CD4-positive, alpha-beta T cell (primary cell): ENCODE measurements around the gene MYL10. TPM values are rescaled to one million over a fixed set of nuclear protein-coding genes. Genes with fewer than 3 reads are reported as not detected.

Experiments used
- ATAC-seq: fragments of 200-7000 bp; cut with Tn5 transposase; one replicate; pipeline ENCODE4 v1.10.0; 2022; ENCODE audit warnings: mild to moderate bottlenecking; ENCODE audit not compliant: poor library complexity
- CTCF ChIA-PET: fragments of 350-600 bp; sonication (Branson Sonifier 250); formaldehyde crosslinking; loops from one replicate; lab custom pipeline; 2021; ENCODE audit warnings: antibody characterized with exemption, inconsistent platforms; lab: Charles Lee
- POLR2A ChIA-PET: fragments of 350-600 bp; sonication (Branson Sonifier 250); formaldehyde crosslinking; loops from one replicate; lab custom pipeline; 2021; ENCODE audit warnings: antibody characterized with exemption, inconsistent platforms; lab: Charles Lee
- DNase-seq, 14 experiments: peaks; one replicate each; pipeline ENCODE4 v3.0.0-alpha.2; 2013 to 2020; ENCODE audit warnings: mixed read lengths in 2 of 14
- H3K27ac ChIP-seq, 2 donors: one replicate each; pipeline versions ENCODE4 v1.5.1 to v1.7.0; 2013; ENCODE audit warnings: low read length in 2 of 2, low read depth in 1 of 2, mild to moderate bottlenecking in 1 of 2
- H3K27me3 ChIP-seq, 2 experiments: 1 replicate in 1 of 2; 2 replicates in 1 of 2; pipeline versions ENCODE4 v1.6.1 to v1.7.0; 2013; ENCODE audit warnings: low read length in 2 of 2, control low read depth in 1 of 2, mild to moderate bottlenecking in 1 of 2, moderate library complexity in 1 of 2; ENCODE audit not compliant: insufficient read depth in 2 of 2, control insufficient read depth in 1 of 2
- H3K36me3 ChIP-seq: one replicate; pipeline ENCODE4 v1.6.1; 2013; ENCODE audit warnings: low read length, control low read depth; ENCODE audit not compliant: insufficient read depth
- H3K4me1 ChIP-seq: one replicate; pipeline ENCODE4 v1.6.1; 2013; ENCODE audit warnings: low read length, control low read depth; ENCODE audit not compliant: insufficient read depth
- H3K4me3 ChIP-seq: one replicate; pipeline ENCODE4 v1.5.1; 2013; ENCODE audit warnings: mild to moderate bottlenecking, low read length, moderate library complexity
- H3K9me3 ChIP-seq, 2 experiments: 1 replicate in 1 of 2; 2 replicates in 1 of 2; pipeline versions ENCODE4 v1.6.1 to v1.7.0; 2013; ENCODE audit warnings: low read length in 2 of 2, mild to moderate bottlenecking in 2 of 2, control low read depth in 1 of 2, moderate library complexity in 1 of 2; ENCODE audit not compliant: control insufficient read depth in 1 of 2, insufficient read depth in 1 of 2
- H3K27ac Mint-ChIP-seq: one replicate; pipeline ENCODE4 v1.8.0; 2020; ENCODE audit warnings: mixed read lengths
- H3K27me3 Mint-ChIP-seq: one replicate; pipeline ENCODE4 v1.8.0; 2021; ENCODE audit warnings: mixed read lengths
- H3K36me3 Mint-ChIP-seq: one replicate; pipeline ENCODE4 v1.8.0; 2021; ENCODE audit warnings: low read depth, mixed read lengths
- H3K4me1 Mint-ChIP-seq: one replicate; pipeline ENCODE4 v1.8.0; 2021; ENCODE audit warnings: low read depth, mixed read lengths
- H3K4me3 Mint-ChIP-seq: one replicate; pipeline ENCODE4 v1.8.0; 2020; ENCODE audit warnings: mild to moderate bottlenecking, mixed read lengths
- H3K9me3 Mint-ChIP-seq: one replicate; pipeline ENCODE4 v1.8.0; 2020; ENCODE audit warnings: mixed read lengths
- CTCF ChIP-seq: fragments of 200-600 bp; IDR thresholded peaks from one replicate; pipeline ENCODE4 v1.8.0; 2022; ENCODE audit warnings: antibody characterized with exemption, mild to moderate bottlenecking
- intact Hi-C, 2 experiments: fragments of 100-400 bp; cut with DNase I in 1 of 2; cut with micrococcal nuclease in 1 of 2; formaldehyde crosslinking; loops; one replicate each; pipeline versions ENCODE4 v1.15.1 to v1.9.0; 2023 to 2025; cut with DNase I, micrococcal nuclease
- total RNA-seq, 174 experiments: library from RNA in 2 of 174; stranded (reverse) in 2 of 174; gene quantifications; one replicate each; pipeline ENCODE4 v1.2.3 and lab custom pipeline; 2021 to 2026

Gene MYL10
- total RNA-seq, 2 experiments from 2014 or later, result not detected

- ChIA-PET CTCF (no interaction called here), POLR2A (no interaction called here)
- Mint-ChIP-seq H3K27ac (no peak overlapping the region), H3K4me3 (no peak overlapping the region), H3K27me3 (peaks cover 5% of the 10 kb centered on the region), H3K36me3 (no peaks in the 10 kb centered on the region), H3K4me1 (no peaks in the 10 kb centered on the region), H3K9me3 (no peaks in the 10 kb centered on the region)
- H3K4me3 ChIP-seq, result no peak overlapping the region
- no peaks in the 10 kb centered on the region for H3K36me3 ChIP-seq
- intact Hi-C loops, result no loop called here
- no peaks in the 10 kb centered on the region for H3K27me3 ChIP-seq
- peaks cover 0 to 8% of the 10 kb centered on the region in 2 experiments for H3K9me3 ChIP-seq
- TF ChIP-seq CTCF, result no peak
- no peak for DNase-seq
- no peaks in the 10 kb centered on the region for H3K4me1 ChIP-seq
- no peak for ATAC-seq
- H3K27ac ChIP-seq, result no peak overlapping the region
Measured at GRCh38 chr7:101615446-101615845, 13.7 kb downstream of the MYL10 start.

- Mint-ChIP-seq H3K27ac (no peak overlapping the region), H3K36me3 (no peaks in the 10 kb centered on the region), H3K4me1 (no peaks in the 10 kb centered on the region), H3K9me3 (no peaks in the 10 kb centered on the region), H3K4me3 (no peak overlapping the region), H3K27me3 (peaks cover 5% of the 10 kb centered on the region)
- Histone ChIP-seq H3K9me3 (peaks cover 0 to 8% of the 10 kb centered on the region in 2 experiments), H3K27ac (no peak overlapping the region), H3K36me3 (no peaks in the 10 kb centered on the region), H3K27me3 (no peaks in the 10 kb centered on the region), H3K4me3 (no peak overlapping the region), H3K4me1 (no peaks in the 10 kb centered on the region)
- intact Hi-C loops, result no loop called here
- TF ChIP-seq CTCF, result no peak
- no peak for DNase-seq
- ChIA-PET POLR2A (no interaction called here), CTCF (no interaction called here)
- ATAC-seq, result no peak
Measured at GRCh38 chr7:101614939-101615302, 14.2 kb downstream of the MYL10 start.

GRCh38 chr7:101614098-101614938, 14.8 kb downstream of the MYL10 start:
- DNase-seq (no peak), ATAC-seq (no peak)
- no peak overlapping the region for H3K4me3 Mint-ChIP-seq
- CTCF ChIA-PET, result no interaction called here
- Histone ChIP-seq H3K9me3 (peaks cover 0 to 8% of the 10 kb centered on the region in 2 experiments), H3K36me3 (no peaks in the 10 kb centered on the region), H3K4me1 (no peaks in the 10 kb centered on the region), H3K4me3 (no peak overlapping the region), H3K27me3 (no peaks in the 10 kb centered on the region), H3K27ac (no peak overlapping the region)
- H3K9me3 Mint-ChIP-seq, result no peaks in the 10 kb centered on the region
- H3K27me3 Mint-ChIP-seq, result peaks cover 5% of the 10 kb centered on the region
- intact Hi-C loops, result no loop called here
- no peak for TF ChIP-seq CTCF
- POLR2A ChIA-PET, result no interaction called here
- H3K4me1 Mint-ChIP-seq, result no peaks in the 10 kb centered on the region
- H3K27ac Mint-ChIP-seq, result no peak overlapping the region
- no peaks in the 10 kb centered on the region for H3K36me3 Mint-ChIP-seq
